PFSK-1 (cell line): ENCODE data around the gene KRT6C.

Source experiments
- FOXP2 ChIP-seq: optimal IDR thresholded peaks from 2 replicates; pipeline ENCODE3; 2011; ENCODE audit warnings: borderline replicate concordance, control low read depth, inconsistent platforms; ENCODE audit not compliant: insufficient read depth; ENCODE audit errors: extremely low read length, extremely low read depth
- POLR2AphosphoS5 ChIP-seq: IDR thresholded peaks from 2 replicates; pipeline ENCODE4 v1.6.1; 2012; ENCODE audit warnings: low read depth, mild to moderate bottlenecking, control low read depth, low read length, moderate library complexity
- REST ChIP-seq, 2 experiments: IDR thresholded peaks; 2 replicates each; pipeline versions ENCODE4 v1.6.1 to v1.8.0; 2011 to 2012; ENCODE audit warnings: low read depth in 2 of 2, low read length in 2 of 2, control low read depth in 1 of 2, inconsistent platforms in 1 of 2, mild to moderate bottlenecking in 1 of 2, moderate library complexity in 1 of 2; ENCODE audit not compliant: insufficient read depth in 1 of 2
- SIN3A ChIP-seq: IDR thresholded peaks from 2 replicates; pipeline ENCODE4 v1.6.1; 2012; ENCODE audit warnings: mild to moderate bottlenecking, low read length, moderate library complexity, borderline replicate concordance; ENCODE audit not compliant: insufficient read depth
- TAF1 ChIP-seq: IDR thresholded peaks from 2 replicates; pipeline ENCODE4 v1.6.1; 2012; ENCODE audit warnings: low read length, control low read depth, borderline replicate concordance; ENCODE audit not compliant: insufficient read depth

The KRT6C gene

GRCh38 chr12:52498946-52499345, 25.3 kb upstream of the KRT6C start:
- TF ChIP-seq TAF1 (no peak), REST (IDR thresholded peaks at IDR 0.05; ENCODE audit: insufficient read depth in 1 of 2, low read depth in 2 of 2, low read length in 2 of 2) (no peak), FOXP2 (no peak), POLR2AphosphoS5 (no peak), SIN3A (no peak)

GRCh38 chr12:52497975-52498374, 24.4 kb upstream of the KRT6C start:
- TF ChIP-seq POLR2AphosphoS5 (no peak), SIN3A (no peak), FOXP2 (no peak), REST (IDR thresholded peaks at IDR 0.05; ENCODE audit: insufficient read depth in 1 of 2, low read depth in 2 of 2, low read length in 2 of 2) (no peak), TAF1 (no peak)

- TF ChIP-seq TAF1 (no peak), REST (IDR thresholded peaks at IDR 0.05; ENCODE audit: insufficient read depth in 1 of 2, low read depth in 2 of 2, low read length in 2 of 2) (no peak), POLR2AphosphoS5 (no peak), SIN3A (no peak), FOXP2 (no peak)
Measured at GRCh38 chr12:52496590-52497071, 23.0 kb upstream of the KRT6C start.

GRCh38 chr12:52496054-52496453, 22.4 kb upstream of the KRT6C start:
- TF ChIP-seq FOXP2 (no peak), TAF1 (no peak), SIN3A (no peak), REST (IDR thresholded peaks at IDR 0.05; ENCODE audit: insufficient read depth in 1 of 2, low read depth in 2 of 2, low read length in 2 of 2) (no peak), POLR2AphosphoS5 (no peak)

- TF ChIP-seq TAF1 (no peak), REST (IDR thresholded peaks at IDR 0.05; ENCODE audit: insufficient read depth in 1 of 2, low read depth in 2 of 2, low read length in 2 of 2) (no peak), POLR2AphosphoS5 (no peak), SIN3A (no peak), FOXP2 (no peak)
Measured at GRCh38 chr12:52495389-52495788, 21.8 kb upstream of the KRT6C start.
